Inflammatory macrophage treated with lipopolysaccharide for 4 hours (primary cell): ENCODE data around the gene HOXC13.

Source experiments
- DNase-seq: peaks from one replicate; pipeline ENCODE4 v3.0.0-alpha.2; 2020

Gene HOXC13

GRCh38 chr12:53995378-53996239 is 57.0 kb downstream of the HOXC13 start:
- DNase-seq = peak; percentile 29
